IMR-90 (cell line): Measurements from ENCODE around the gene DEAF1. TPM values are rescaled to one million over a fixed set of nuclear protein-coding genes. Genes with fewer than 3 reads are reported as not detected.

Experiments
- ATAC-seq: fragments of 200-7000 bp; cut with Tn5 transposase; 2 replicates; pipeline ENCODE4 v1.9.1; 2020; ENCODE audit warnings: low read depth, mild to moderate bottlenecking, moderate library complexity
- BruUV-seq: library from RNA; stranded (reverse); fragments of 400-500 nt; replicated peaks from 2 replicates; lab custom pipeline; 2021; lab: Mats Ljungman, UMichigan
- CTCF ChIA-PET: fragments of 300-600 bp; formaldehyde crosslinking; extraction: SDS; loops from one replicate; lab custom pipeline; 2021; ENCODE audit warnings: antibody characterized with exemption; lab: Yijun Ruan, JAX
- POLR2A ChIA-PET: fragments of 300-600 bp; sonication (Branson Sonifier 250); formaldehyde crosslinking; loops from one replicate; lab custom pipeline; 2022; ENCODE audit warnings: antibody characterized with exemption; ENCODE audit not compliant: unreplicated experiment; lab: Charles Lee
- DNase-seq: peaks from one replicate; pipeline ENCODE4 v3.0.0; 2013
- H2AFZ ChIP-seq: replicated peaks from 2 replicates; pipeline ENCODE3; 2013; ENCODE audit warnings: low read length, mild to moderate bottlenecking; ENCODE audit not compliant: poor library complexity
- H2AK5ac ChIP-seq: 2 replicates; pipeline ENCODE4 v1.6.1; 2013; ENCODE audit warnings: low read depth, low read length, inconsistent platforms
- H2AK9ac ChIP-seq: replicated peaks from 2 replicates; pipeline ENCODE3; 2013; ENCODE audit warnings: mild to moderate bottlenecking, low read depth, low read length, moderate library complexity; ENCODE audit not compliant: poor library complexity
- H2BK120ac ChIP-seq: 2 replicates; pipeline ENCODE4 v1.6.1; 2013; ENCODE audit warnings: low read depth, low read length, inconsistent platforms
- H2BK15ac ChIP-seq: 3 replicates; pipeline ENCODE4 v1.6.1; 2013; ENCODE audit warnings: low read depth, low read length, inconsistent platforms
- H2BK20ac ChIP-seq: 2 replicates; pipeline ENCODE4 v1.6.1; 2013; ENCODE audit warnings: low read depth, mild to moderate bottlenecking, inconsistent platforms, low read length, moderate library complexity
- H2BK5ac ChIP-seq: 2 replicates; pipeline ENCODE4 v1.6.1; 2013; ENCODE audit warnings: mild to moderate bottlenecking, low read depth, low read length, inconsistent platforms; ENCODE audit not compliant: poor library complexity, severe bottlenecking
- H3K14ac ChIP-seq: replicated peaks from 2 replicates; pipeline ENCODE4 v1.6.1; 2013; ENCODE audit warnings: low read depth, low read length, inconsistent platforms
- H3K18ac ChIP-seq: 2 replicates; pipeline ENCODE4 v1.6.1; 2013; ENCODE audit warnings: low read depth, low read length, control low read depth
- H3K23ac ChIP-seq: 2 replicates; pipeline ENCODE4 v1.6.1; 2013; ENCODE audit warnings: low read depth, low read length, inconsistent platforms
- H3K27ac ChIP-seq: 2 replicates; pipeline ENCODE4 v1.5.1; 2013; ENCODE audit warnings: mild to moderate bottlenecking, control low read depth, low read length; ENCODE audit not compliant: insufficient read depth
- H3K27me3 ChIP-seq: 2 replicates; pipeline ENCODE4 v1.6.1; 2013; ENCODE audit warnings: low read length; ENCODE audit not compliant: control insufficient read depth, insufficient read depth
- H3K36me3 ChIP-seq: 2 replicates; pipeline ENCODE4 v1.6.1; 2013; ENCODE audit warnings: low read length, mixed read lengths; ENCODE audit not compliant: control insufficient read depth, insufficient read depth
- H3K4ac ChIP-seq: 2 replicates; pipeline ENCODE4 v1.6.1; 2013; ENCODE audit warnings: low read depth, low read length, inconsistent platforms
- H3K4me1 ChIP-seq: 2 replicates; pipeline ENCODE4 v1.6.1; 2013; ENCODE audit warnings: low read length, mixed read lengths; ENCODE audit not compliant: control insufficient read depth, insufficient read depth
- H3K4me2 ChIP-seq: 2 replicates; pipeline ENCODE4 v1.6.1; 2013; ENCODE audit warnings: low read depth, mild to moderate bottlenecking, control low read depth, low read length, moderate library complexity
- H3K4me3 ChIP-seq: 2 replicates; pipeline ENCODE4 v1.5.1; 2013; ENCODE audit warnings: low read depth, mild to moderate bottlenecking, control low read depth, low read length, moderate library complexity; ENCODE audit not compliant: insufficient read depth
- H3K56ac ChIP-seq: 2 replicates; pipeline ENCODE4 v1.6.1; 2013; ENCODE audit warnings: low read length, inconsistent platforms; ENCODE audit not compliant: insufficient read depth; ENCODE audit errors: extremely low read depth
- H3K79me1 ChIP-seq, 2 experiments: 2 replicates each; pipeline ENCODE4 v1.6.1; 2013; ENCODE audit warnings: low read length in 2 of 2, inconsistent platforms in 1 of 2, low read depth in 1 of 2
- H3K9ac ChIP-seq: 2 replicates; pipeline ENCODE4 v1.6.1; 2013; ENCODE audit warnings: low read depth, low read length, control low read depth
- H3K9me1 ChIP-seq: 2 replicates; pipeline ENCODE4 v1.6.1; 2013; ENCODE audit warnings: low read length, inconsistent platforms; ENCODE audit not compliant: insufficient read depth
- H3K9me3 ChIP-seq: 2 replicates; pipeline ENCODE4 v1.6.1; 2013; ENCODE audit warnings: low read length; ENCODE audit not compliant: control insufficient read depth, insufficient read depth
- H4K20me1 ChIP-seq: 2 replicates; pipeline ENCODE4 v1.6.1; 2013; ENCODE audit warnings: low read length, inconsistent platforms; ENCODE audit not compliant: insufficient read depth
- H4K5ac ChIP-seq: 2 replicates; pipeline ENCODE4 v1.6.1; 2013; ENCODE audit warnings: mild to moderate bottlenecking, low read depth, low read length, control low read depth
- H4K8ac ChIP-seq, 2 experiments: 2 replicates each; pipeline ENCODE4 v1.6.1; 2013; ENCODE audit warnings: low read depth in 2 of 2, low read length in 2 of 2, control low read depth in 1 of 2, inconsistent platforms in 1 of 2
- H4K91ac ChIP-seq: 2 replicates; pipeline ENCODE4 v1.6.1; 2013; ENCODE audit warnings: low read depth, low read length, inconsistent platforms; ENCODE audit not compliant: insufficient read depth
- ELK1 ChIP-seq: fragments of 150-350 bp; IDR thresholded peaks from 2 replicates; pipeline ENCODE4 v1.6.1; 2016; ENCODE audit warnings: low read depth, mild to moderate bottlenecking, low read length, moderate library complexity, borderline replicate concordance
- RCOR1 ChIP-seq: IDR thresholded peaks from 2 replicates; pipeline ENCODE4 v1.6.1; 2012; ENCODE audit warnings: mild to moderate bottlenecking, low read length, improper control_type of control experiment; ENCODE audit not compliant: insufficient replicate concordance
- SMC3 ChIP-seq: fragments of 150-350 bp; IDR thresholded peaks from 2 replicates; pipeline ENCODE4 v1.6.1; 2016; ENCODE audit warnings: low read depth, mild to moderate bottlenecking, antibody characterized with exemption, low read length, moderate library complexity
- WGBS, 2 experiments: methylation state at CpG; one replicate each; pipeline versions ENCODE4 v1.1.5 to v1.1.7; 2013; ENCODE audit warnings: missing lambda C conversion rate in 2 of 2; ENCODE audit not compliant: insufficient read length in 1 of 2; ENCODE audit errors: extremely low coverage in 2 of 2; 5-methylcytosine and 5-hydroxymethylcytosine counted together
- dilution Hi-C: fragments of 300-500 bp; cut with HindIII; formaldehyde crosslinking; loops from one replicate; pipeline ENCODE4 v1.14.3; 2018; ENCODE audit warnings: low sequenced_read_pairs; ENCODE audit not compliant: unreplicated experiment
- in situ Hi-C: fragments of 300-500 bp; cut with MboI; formaldehyde crosslinking; loops from 3 replicates; pipeline ENCODE4 v1.14.3; 2019; ENCODE audit warnings: low sequenced_read_pairs, inconsistent platforms, mixed read lengths
- intact Hi-C: fragments of 100-400 bp; cut with micrococcal nuclease; formaldehyde crosslinking; loops from 2 replicates; pipeline ENCODE4 v1.10.0; 2022
- polyA plus RNA-seq, 3 experiments: library from polyadenylated mRNA; depleted of rRNA; stranded (reverse); fragments of >200 nt; gene quantifications; 2 replicates each; pipeline ENCODE4 v1.2.3, GENCODE V29; 2012; ENCODE audit warnings: low replicate concordance in 1 of 3
- total RNA-seq: library from RNA; depleted of rRNA; stranded (reverse); fragments of >200 nt; gene quantifications from 2 replicates; pipeline ENCODE4 v1.2.3, GENCODE V29; 2012

DEAF1 gene
- total and polyA plus RNA-seq, 2 of the 4 experiments (the other 2 are of a cell fraction): 22.9 to 31.6 TPM

- POLR2A ChIA-PET: no interaction called here
- BruUV-seq: no TSS peak
- no peak for ATAC-seq
Observed at GRCh38 chr11:598005-598680, 96.9 kb downstream of the DEAF1 start.

More at GRCh38 chr11:598005-598680, 96.9 kb downstream of the DEAF1 start:
- dilution Hi-C loops (no loop called here), in situ Hi-C loops (no loop called here), intact Hi-C loops (no loop called here)
- H3K23ac ChIP-seq: no peak overlapping the region
- no peak overlapping the region for H3K4me3 ChIP-seq
- no peak overlapping the region for H2BK5ac ChIP-seq
- no peak overlapping the region for H3K56ac ChIP-seq
- no peak overlapping the region for H3K14ac ChIP-seq
- no peak overlapping the region for H2BK20ac ChIP-seq
- H2BK120ac ChIP-seq: no peak overlapping the region
- peaks cover 72% of the 10 kb centered on the region for H3K36me3 ChIP-seq
- H3K79me1 ChIP-seq: peaks cover 19 to 54% of the 10 kb centered on the region in 2 experiments
- no peaks in the 10 kb centered on the region for H3K27me3 ChIP-seq
- H3K4me2 ChIP-seq: no peak overlapping the region
- no peaks in the 10 kb centered on the region for H3K9me1 ChIP-seq
- H4K20me1 ChIP-seq: peaks cover 32% of the 10 kb centered on the region
- H3K18ac ChIP-seq: no peak overlapping the region
- no peak overlapping the region for H3K9ac ChIP-seq
- H3K4me1 ChIP-seq: no peaks in the 10 kb centered on the region
- no peak overlapping the region for H2AFZ ChIP-seq
- no peak overlapping the region for H4K8ac ChIP-seq
- H2AK5ac ChIP-seq: no peak overlapping the region
- WGBS, 2 experiments: 95% methylated on average over 20 of the region's 30 CpGs; no CpG with 5 or more reads in 1 of the 2 experiments
- H3K27ac ChIP-seq: no peak overlapping the region
- H2BK15ac ChIP-seq: no peak overlapping the region
- H4K91ac ChIP-seq: no peak overlapping the region
- CTCF ChIA-PET: no interaction called here
- no peak for DNase-seq
- peak overlapping the region; percentile 28 for H2AK9ac ChIP-seq
- no peak for TF ChIP-seq RCOR1
- TF ChIP-seq ELK1: no peak
- no peak for TF ChIP-seq SMC3
- no peaks in the 10 kb centered on the region for H3K9me3 ChIP-seq
- H4K5ac ChIP-seq: no peak overlapping the region
- no peak overlapping the region for H3K4ac ChIP-seq
